Measurements from ENCODE around the gene CLSTN3. TPM values are rescaled to one million over a fixed set of nuclear protein-coding genes. Genes with fewer than 3 reads are reported as not detected.
A peak's percentile ranks its signal among the peaks of the same experiment; 100 is the strongest.

CLSTN3 gene
- total RNA-seq, 1 donor = 7.6 TPM

DNA sequence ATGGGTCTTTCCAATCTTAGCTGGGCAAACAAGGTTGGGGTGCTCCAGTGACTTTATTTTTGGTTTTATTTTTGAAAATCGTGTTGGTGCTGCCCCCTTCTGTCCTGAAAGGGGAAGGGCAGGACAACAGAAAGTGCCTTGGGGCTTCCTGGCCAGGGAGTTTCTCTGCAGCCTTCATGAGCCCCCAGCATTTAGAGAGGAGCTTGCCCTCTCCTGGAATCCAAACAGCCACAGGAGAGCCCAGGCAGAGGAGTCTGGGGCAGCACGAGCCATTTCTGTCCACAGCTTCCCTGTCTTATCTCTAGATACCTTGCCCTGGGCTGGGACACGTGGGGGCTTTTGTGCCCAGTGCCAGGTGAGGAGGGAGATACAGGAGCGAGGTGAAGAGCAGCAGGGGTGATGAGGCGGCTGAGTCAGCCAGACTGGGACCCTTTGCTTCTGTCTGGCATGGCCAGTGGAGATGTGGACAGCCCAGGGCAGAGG, 16.7 kb upstream of the CLSTN3 start:
- DNase-seq (ENCODE audit: insufficient read length, low spot score, missing footprints) = peak; percentile 87
- Histone ChIP-seq H3K9me3 (ENCODE audit: low read depth, low read length) (no peaks in the 10 kb centered on the region), H3K4me1 (ENCODE audit: insufficient read depth, low read length) (peaks cover 4% of the 10 kb centered on the region), H3K4me2 (ENCODE audit: insufficient read depth, low read length) (no peak overlapping the region), H3K27me3 (ENCODE audit: insufficient read depth, low read length) (no peaks in the 10 kb centered on the region), H3K79me2 (ENCODE audit: insufficient read depth, low read length) (peaks cover 6% of the 10 kb centered on the region), H2AFZ (ENCODE audit: low read length) (peak overlapping the region; percentile 37), H3K36me3 (ENCODE audit: insufficient read depth, low read length) (peaks cover 5% of the 10 kb centered on the region), H4K20me1 (ENCODE audit: insufficient read depth, low read length) (no peaks in the 10 kb centered on the region), H3K27ac (ENCODE audit: low read depth, low read length) (no peak overlapping the region), H3K4me3 (ENCODE audit: insufficient read depth, low read length) (no peak overlapping the region)
- peak; percentile 87 for TF ChIP-seq CTCF (IDR thresholded peaks at IDR 0.05; ENCODE audit: extremely low read depth, low read depth, low read length)

DNA sequence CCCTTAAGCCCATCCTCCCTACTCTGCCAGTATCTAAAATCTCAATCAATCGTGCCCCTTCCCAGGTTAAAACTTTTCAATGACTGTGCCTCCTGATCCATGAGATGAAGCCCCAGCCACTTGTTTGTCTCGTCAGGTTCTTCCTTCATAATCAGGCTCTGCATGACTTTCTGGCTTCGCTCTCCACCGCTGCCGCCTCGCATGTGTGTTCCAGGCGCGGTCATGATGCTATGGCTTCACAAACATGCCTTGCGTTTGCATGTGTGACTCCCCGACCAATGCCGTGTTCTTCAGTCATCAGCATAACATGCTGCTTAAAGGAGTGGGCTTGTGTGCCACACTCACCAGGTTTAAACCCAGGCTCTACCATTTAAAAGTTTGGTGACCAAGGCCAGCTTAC, 16.2 kb upstream of the CLSTN3 start:
- Histone ChIP-seq H2AFZ (ENCODE audit: low read length) (no peak overlapping the region), H3K4me3 (ENCODE audit: insufficient read depth, low read length) (no peak overlapping the region), H3K36me3 (ENCODE audit: insufficient read depth, low read length) (peaks cover 5% of the 10 kb centered on the region), H3K4me2 (ENCODE audit: insufficient read depth, low read length) (no peak overlapping the region), H4K20me1 (ENCODE audit: insufficient read depth, low read length) (no peaks in the 10 kb centered on the region), H3K79me2 (ENCODE audit: insufficient read depth, low read length) (peaks cover 3% of the 10 kb centered on the region), H3K27ac (ENCODE audit: low read depth, low read length) (no peak overlapping the region), H3K4me1 (ENCODE audit: insufficient read depth, low read length) (peaks cover 4% of the 10 kb centered on the region), H3K27me3 (ENCODE audit: insufficient read depth, low read length) (no peaks in the 10 kb centered on the region), H3K9me3 (ENCODE audit: low read depth, low read length) (no peaks in the 10 kb centered on the region)
- no peak for DNase-seq (ENCODE audit: insufficient read length, low spot score, missing footprints)
- TF ChIP-seq CTCF (IDR thresholded peaks at IDR 0.05; ENCODE audit: extremely low read depth, low read depth, low read length) = no peak

DNA sequence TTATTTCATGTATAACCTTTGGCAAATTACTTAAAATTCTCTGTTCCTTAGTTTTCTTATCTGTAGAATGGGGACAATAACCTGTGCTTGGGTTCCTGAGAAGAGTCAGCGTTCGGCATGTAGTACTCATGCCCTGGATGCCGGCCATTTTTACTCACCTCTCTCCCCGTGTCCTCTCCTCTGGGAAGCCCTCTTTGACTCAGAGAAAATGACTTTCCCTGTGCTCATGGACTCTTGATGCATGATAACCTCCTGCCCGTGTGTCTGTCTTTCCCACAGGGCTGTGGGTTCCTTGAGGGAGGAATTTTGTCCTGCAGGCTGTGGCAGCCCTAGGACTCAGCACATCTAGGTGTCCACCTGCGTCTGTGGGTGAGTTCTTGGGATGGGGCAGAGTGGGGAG, 15.3 kb upstream of the CLSTN3 start:
- TF ChIP-seq CTCF (IDR thresholded peaks at IDR 0.05; ENCODE audit: extremely low read depth, low read depth, low read length) = no peak
- Histone ChIP-seq H3K4me2 (ENCODE audit: insufficient read depth, low read length) (no peak overlapping the region), H3K79me2 (ENCODE audit: insufficient read depth, low read length) (no peaks in the 10 kb centered on the region), H3K27ac (ENCODE audit: low read depth, low read length) (no peak overlapping the region), H3K4me1 (ENCODE audit: insufficient read depth, low read length) (no peaks in the 10 kb centered on the region), H3K9me3 (ENCODE audit: low read depth, low read length) (no peaks in the 10 kb centered on the region), H3K27me3 (ENCODE audit: insufficient read depth, low read length) (no peaks in the 10 kb centered on the region), H4K20me1 (ENCODE audit: insufficient read depth, low read length) (no peaks in the 10 kb centered on the region), H2AFZ (ENCODE audit: low read length) (no peak overlapping the region), H3K36me3 (ENCODE audit: insufficient read depth, low read length) (peaks cover 5% of the 10 kb centered on the region), H3K4me3 (ENCODE audit: insufficient read depth, low read length) (no peak overlapping the region)
- no peak for DNase-seq (ENCODE audit: insufficient read length, low spot score, missing footprints)

- no peak for TF ChIP-seq CTCF (IDR thresholded peaks at IDR 0.05; ENCODE audit: extremely low read depth, low read depth, low read length)
Observed at GRCh38 chr12:7116196-7116595, 14.0 kb upstream of the CLSTN3 start.

More at GRCh38 chr12:7116196-7116595, 14.0 kb upstream of the CLSTN3 start:
- no peaks in the 10 kb centered on the region for H3K27me3 ChIP-seq (ENCODE audit: insufficient read depth, low read length)
- no peak for DNase-seq (ENCODE audit: insufficient read length, low spot score, missing footprints)
- no peak overlapping the region for H2AFZ ChIP-seq (ENCODE audit: low read length)
- no peaks in the 10 kb centered on the region for H3K9me3 ChIP-seq (ENCODE audit: low read depth, low read length)
- no peaks in the 10 kb centered on the region for H3K79me2 ChIP-seq (ENCODE audit: insufficient read depth, low read length)
- H4K20me1 ChIP-seq (ENCODE audit: insufficient read depth, low read length) = no peaks in the 10 kb centered on the region
- no peak overlapping the region for H3K4me3 ChIP-seq (ENCODE audit: insufficient read depth, low read length)
- H3K36me3 ChIP-seq (ENCODE audit: insufficient read depth, low read length) = peaks cover 5% of the 10 kb centered on the region
- H3K27ac ChIP-seq (ENCODE audit: low read depth, low read length) = no peak overlapping the region
- H3K4me2 ChIP-seq (ENCODE audit: insufficient read depth, low read length) = no peak overlapping the region
- H3K4me1 ChIP-seq (ENCODE audit: insufficient read depth, low read length) = no peaks in the 10 kb centered on the region

Data from osteoblast (primary cell).